HepG2 (cell line): ENCODE results near the gene CREB3. TPM values are rescaled to one million over a fixed set of nuclear protein-coding genes. Genes with fewer than 3 reads are reported as not detected.

Experiments
- FLYWCH1 ChIP-seq: sonication (generic); formaldehyde crosslinking; IDR thresholded peaks from 2 replicates; pipeline ENCODE4 v1.8.1; 2023; ENCODE audit warnings: mild to moderate bottlenecking, missing genetic modification reagents
- HNF4A ChIP-seq: sonication (generic); formaldehyde crosslinking; IDR thresholded peaks from 2 replicates; pipeline ENCODE4 v1.4.0; 2020; ENCODE audit warnings: missing genetic modification reagents
- HOXD1 ChIP-seq: sonication (generic); formaldehyde crosslinking; IDR thresholded peaks from 2 replicates; pipeline ENCODE4 v1.5.0; 2020; ENCODE audit warnings: missing genetic modification reagents
- YEATS4 ChIP-seq: sonication (generic); formaldehyde crosslinking; IDR thresholded peaks from 2 replicates; pipeline ENCODE4 v1.4.0; 2020; ENCODE audit warnings: missing genetic modification reagents, borderline replicate concordance
- ZFP82 ChIP-seq: sonication (generic); formaldehyde crosslinking; IDR thresholded peaks from 2 replicates; pipeline ENCODE4 v1.5.1; 2020; ENCODE audit warnings: mild to moderate bottlenecking, missing genetic modification reagents, borderline replicate concordance
- ZNF260 ChIP-seq: sonication (generic); formaldehyde crosslinking; IDR thresholded peaks from 2 replicates; pipeline ENCODE4 v1.4.0; 2020; ENCODE audit warnings: missing genetic modification reagents, low read depth, mild to moderate bottlenecking, borderline replicate concordance
- polyA plus RNA-seq, 8 experiments: library from polyadenylated mRNA; depleted of rRNA in 3 of 8; stranded (reverse) in 7 of 8; unstranded in 1 of 8; fragments of >200 nt; fragmentation: Illumina TruSeq in 4 of 8; extraction: Trizol in 4 of 8; gene quantifications; 2 replicates each; pipeline versions ENCODE4 v1.2.1 to v1.2.3, GENCODE V29; 2011 to 2016; ENCODE audit warnings: low read depth in 4 of 8, missing spikeins in 1 of 8, mixed read lengths in 1 of 8; ENCODE audit not compliant: insufficient read depth in 1 of 8
- total RNA-seq, 5 experiments: library from RNA; depleted of rRNA; stranded (reverse); fragments of >200 nt; fragmentation: Illumina TruSeq; extraction: Trizol; gene quantifications; 2 replicates each; pipeline ENCODE4 v1.2.3, GENCODE V29; 2016; ENCODE audit warnings: low read depth in 1 of 5
- TF ChIP-seq, protein P1 (sequence below): sonication (generic); formaldehyde crosslinking; IDR thresholded peaks from 2 replicates; pipeline ENCODE4 v1.4.0; 2020; ENCODE audit warnings: missing genetic modification reagents, borderline replicate concordance
- TF ChIP-seq, protein P2 (sequence below): sonication (generic); formaldehyde crosslinking; IDR thresholded peaks from 2 replicates; pipeline ENCODE4 v1.5.1; 2020; ENCODE audit warnings: missing genetic modification reagents, mild to moderate bottlenecking, borderline replicate concordance

Gene CREB3
- total and polyA plus RNA-seq, 2 of the 13 experiments (the other 11 are each of a cell fraction or from before 2014, with no cell fraction given): 11.1 to 34.2 TPM

DNA sequence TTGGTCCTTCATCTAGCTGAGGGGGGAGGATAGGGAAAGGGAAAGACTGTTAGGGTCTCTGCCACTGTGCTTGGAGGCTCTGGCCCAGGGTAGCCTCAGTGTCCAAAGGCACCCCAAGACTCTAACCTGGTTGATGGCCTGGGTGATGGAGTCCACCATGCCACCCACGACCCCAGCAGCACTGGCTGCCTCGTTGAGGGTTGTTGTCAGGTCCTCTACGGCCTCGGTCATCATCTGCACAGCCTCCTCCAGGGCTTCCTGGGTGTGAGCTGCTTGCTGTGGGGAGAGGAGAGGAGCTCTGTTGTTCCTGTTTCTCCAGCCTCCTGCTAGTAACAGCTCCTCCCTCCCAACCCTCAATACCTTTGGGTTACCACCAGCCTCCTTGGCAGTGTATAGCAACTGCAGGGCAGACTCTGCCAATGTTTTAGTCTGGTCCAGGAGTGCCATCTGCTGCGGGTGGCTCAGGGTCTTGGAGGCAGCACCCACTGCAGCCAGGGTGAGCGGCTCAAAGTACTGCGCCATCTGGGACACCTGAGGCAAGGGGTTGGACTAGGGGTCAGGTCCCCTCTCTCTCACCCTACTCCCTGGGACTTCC, 26.5 kb upstream of the CREB3 start (continued):
- TF ChIP-seq, protein P1, sequence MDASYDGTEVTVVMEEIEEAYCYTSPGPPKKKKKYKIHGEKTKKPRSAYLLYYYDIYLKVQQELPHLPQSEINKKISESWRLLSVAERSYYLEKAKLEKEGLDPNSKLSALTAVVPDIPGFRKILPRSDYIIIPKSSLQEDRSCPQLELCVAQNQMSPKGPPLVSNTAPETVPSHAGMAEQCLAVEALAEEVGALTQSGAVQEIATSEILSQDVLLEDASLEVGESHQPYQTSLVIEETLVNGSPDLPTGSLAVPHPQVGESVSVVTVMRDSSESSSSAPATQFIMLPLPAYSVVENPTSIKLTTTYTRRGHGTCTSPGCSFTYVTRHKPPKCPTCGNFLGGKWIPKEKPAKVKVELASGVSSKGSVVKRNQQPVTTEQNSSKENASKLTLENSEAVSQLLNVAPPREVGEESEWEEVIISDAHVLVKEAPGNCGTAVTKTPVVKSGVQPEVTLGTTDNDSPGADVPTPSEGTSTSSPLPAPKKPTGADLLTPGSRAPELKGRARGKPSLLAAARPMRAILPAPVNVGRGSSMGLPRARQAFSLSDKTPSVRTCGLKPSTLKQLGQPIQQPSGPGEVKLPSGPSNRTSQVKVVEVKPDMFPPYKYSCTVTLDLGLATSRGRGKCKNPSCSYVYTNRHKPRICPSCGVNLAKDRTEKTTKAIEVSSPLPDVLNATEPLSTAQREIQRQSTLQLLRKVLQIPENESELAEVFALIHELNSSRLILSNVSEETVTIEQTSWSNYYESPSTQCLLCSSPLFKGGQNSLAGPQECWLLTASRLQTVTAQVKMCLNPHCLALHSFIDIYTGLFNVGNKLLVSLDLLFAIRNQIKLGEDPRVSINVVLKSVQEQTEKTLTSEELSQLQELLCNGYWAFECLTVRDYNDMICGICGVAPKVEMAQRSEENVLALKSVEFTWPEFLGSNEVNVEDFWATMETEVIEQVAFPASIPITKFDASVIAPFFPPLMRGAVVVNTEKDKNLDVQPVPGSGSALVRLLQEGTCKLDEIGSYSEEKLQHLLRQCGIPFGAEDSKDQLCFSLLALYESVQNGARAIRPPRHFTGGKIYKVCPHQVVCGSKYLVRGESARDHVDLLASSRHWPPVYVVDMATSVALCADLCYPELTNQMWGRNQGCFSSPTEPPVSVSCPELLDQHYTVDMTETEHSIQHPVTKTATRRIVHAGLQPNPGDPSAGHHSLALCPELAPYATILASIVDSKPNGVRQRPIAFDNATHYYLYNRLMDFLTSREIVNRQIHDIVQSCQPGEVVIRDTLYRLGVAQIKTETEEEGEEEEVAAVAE (CRISPR knock-in tag): no peak
- TF ChIP-seq YEATS4 (CRISPR knock-in tag) (no peak), HOXD1 (CRISPR knock-in tag) (no peak), FLYWCH1 (no peak), ZFP82 (CRISPR knock-in tag) (no peak), HNF4A (CRISPR knock-in tag) (no peak), ZNF260 (CRISPR knock-in tag) (no peak)
- TF ChIP-seq, protein P2, sequence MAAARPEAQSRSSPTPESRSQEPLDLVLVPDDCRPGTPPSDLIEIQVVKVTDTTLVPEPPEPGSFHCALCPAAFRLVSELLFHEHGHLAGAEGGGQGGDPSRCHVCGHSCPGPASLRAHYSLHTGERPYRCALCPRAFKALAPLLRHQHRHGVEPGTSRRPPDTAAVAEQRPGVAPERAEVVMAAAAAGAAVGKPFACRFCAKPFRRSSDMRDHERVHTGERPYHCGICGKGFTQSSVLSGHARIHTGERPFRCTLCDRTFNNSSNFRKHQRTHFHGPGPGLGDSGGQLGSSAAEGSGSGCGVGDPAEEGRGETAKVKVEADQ (CRISPR knock-in tag): no peak
